ENCODE measurements around the gene CSPG4. TPM values are rescaled to one million over a fixed set of nuclear protein-coding genes. Genes with fewer than 3 reads are reported as not detected.
A peak's percentile ranks its signal among the peaks of the same experiment; 100 is the strongest.

The CSPG4 gene
- total and polyA plus RNA-seq, 2 of the 13 experiments (the other 11 are each of a cell fraction or from before 2014, with no cell fraction given): 0.01 to 0.04 TPM

- TF ChIP-seq, protein P1, sequence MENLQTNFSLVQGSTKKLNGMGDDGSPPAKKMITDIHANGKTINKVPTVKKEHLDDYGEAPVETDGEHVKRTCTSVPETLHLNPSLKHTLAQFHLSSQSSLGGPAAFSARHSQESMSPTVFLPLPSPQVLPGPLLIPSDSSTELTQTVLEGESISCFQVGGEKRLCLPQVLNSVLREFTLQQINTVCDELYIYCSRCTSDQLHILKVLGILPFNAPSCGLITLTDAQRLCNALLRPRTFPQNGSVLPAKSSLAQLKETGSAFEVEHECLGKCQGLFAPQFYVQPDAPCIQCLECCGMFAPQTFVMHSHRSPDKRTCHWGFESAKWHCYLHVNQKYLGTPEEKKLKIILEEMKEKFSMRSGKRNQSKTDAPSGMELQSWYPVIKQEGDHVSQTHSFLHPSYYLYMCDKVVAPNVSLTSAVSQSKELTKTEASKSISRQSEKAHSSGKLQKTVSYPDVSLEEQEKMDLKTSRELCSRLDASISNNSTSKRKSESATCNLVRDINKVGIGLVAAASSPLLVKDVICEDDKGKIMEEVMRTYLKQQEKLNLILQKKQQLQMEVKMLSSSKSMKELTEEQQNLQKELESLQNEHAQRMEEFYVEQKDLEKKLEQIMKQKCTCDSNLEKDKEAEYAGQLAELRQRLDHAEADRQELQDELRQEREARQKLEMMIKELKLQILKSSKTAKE (CRISPR knock-in tag; IDR thresholded peaks at IDR 0.05; ENCODE audit: borderline replicate concordance): no peak; the same call in 1 of the 2 replicates
- TF ChIP-seq, protein P2, sequence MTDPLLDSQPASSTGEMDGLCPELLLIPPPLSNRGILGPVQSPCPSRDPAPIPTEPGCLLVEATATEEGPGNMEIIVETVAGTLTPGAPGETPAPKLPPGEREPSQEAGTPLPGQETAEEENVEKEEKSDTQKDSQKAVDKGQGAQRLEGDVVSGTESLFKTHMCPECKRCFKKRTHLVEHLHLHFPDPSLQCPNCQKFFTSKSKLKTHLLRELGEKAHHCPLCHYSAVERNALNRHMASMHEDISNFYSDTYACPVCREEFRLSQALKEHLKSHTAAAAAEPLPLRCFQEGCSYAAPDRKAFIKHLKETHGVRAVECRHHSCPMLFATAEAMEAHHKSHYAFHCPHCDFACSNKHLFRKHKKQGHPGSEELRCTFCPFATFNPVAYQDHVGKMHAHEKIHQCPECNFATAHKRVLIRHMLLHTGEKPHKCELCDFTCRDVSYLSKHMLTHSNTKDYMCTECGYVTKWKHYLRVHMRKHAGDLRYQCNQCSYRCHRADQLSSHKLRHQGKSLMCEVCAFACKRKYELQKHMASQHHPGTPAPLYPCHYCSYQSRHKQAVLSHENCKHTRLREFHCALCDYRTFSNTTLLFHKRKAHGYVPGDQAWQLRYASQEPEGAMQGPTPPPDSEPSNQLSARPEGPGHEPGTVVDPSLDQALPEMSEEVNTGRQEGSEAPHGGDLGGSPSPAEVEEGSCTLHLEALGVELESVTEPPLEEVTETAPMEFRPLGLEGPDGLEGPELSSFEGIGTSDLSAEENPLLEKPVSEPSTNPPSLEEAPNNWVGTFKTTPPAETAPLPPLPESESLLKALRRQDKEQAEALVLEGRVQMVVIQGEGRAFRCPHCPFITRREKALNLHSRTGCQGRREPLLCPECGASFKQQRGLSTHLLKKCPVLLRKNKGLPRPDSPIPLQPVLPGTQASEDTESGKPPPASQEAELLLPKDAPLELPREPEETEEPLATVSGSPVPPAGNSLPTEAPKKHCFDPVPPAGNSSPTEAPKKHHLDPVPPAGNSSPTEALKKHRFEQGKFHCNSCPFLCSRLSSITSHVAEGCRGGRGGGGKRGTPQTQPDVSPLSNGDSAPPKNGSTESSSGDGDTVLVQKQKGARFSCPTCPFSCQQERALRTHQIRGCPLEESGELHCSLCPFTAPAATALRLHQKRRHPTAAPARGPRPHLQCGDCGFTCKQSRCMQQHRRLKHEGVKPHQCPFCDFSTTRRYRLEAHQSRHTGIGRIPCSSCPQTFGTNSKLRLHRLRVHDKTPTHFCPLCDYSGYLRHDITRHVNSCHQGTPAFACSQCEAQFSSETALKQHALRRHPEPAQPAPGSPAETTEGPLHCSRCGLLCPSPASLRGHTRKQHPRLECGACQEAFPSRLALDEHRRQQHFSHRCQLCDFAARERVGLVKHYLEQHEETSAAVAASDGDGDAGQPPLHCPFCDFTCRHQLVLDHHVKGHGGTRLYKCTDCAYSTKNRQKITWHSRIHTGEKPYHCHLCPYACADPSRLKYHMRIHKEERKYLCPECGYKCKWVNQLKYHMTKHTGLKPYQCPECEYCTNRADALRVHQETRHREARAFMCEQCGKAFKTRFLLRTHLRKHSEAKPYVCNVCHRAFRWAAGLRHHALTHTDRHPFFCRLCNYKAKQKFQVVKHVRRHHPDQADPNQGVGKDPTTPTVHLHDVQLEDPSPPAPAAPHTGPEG (CRISPR knock-in tag; IDR thresholded peaks at IDR 0.05): peak; percentile 76; the same call in 1 of the 2 replicates
- TF ChIP-seq KLF11 (CRISPR knock-in tag; IDR thresholded peaks at IDR 0.05) (peak; percentile 94; the same call in 1 of the 2 replicates), SAP130 (CRISPR knock-in tag; IDR thresholded peaks at IDR 0.05; ENCODE audit: low read depth) (peak; percentile 91), RXRA (CRISPR knock-in tag; IDR thresholded peaks at IDR 0.05) (peak; percentile 75), KAT7 (CRISPR knock-in tag; IDR thresholded peaks at IDR 0.05; ENCODE audit: borderline replicate concordance) (peak; percentile 97), ZNF274 (CRISPR knock-in tag; IDR thresholded peaks at IDR 0.05) (peak; percentile 90), FLYWCH1 (CRISPR knock-in tag; IDR thresholded peaks at IDR 0.05) (no peak), ZNF773 (CRISPR knock-in tag; IDR thresholded peaks at IDR 0.05; ENCODE audit: borderline replicate concordance) (peak; percentile 84; the same call in 1 of the 2 replicates), TGIF2 (CRISPR knock-in tag; IDR thresholded peaks at IDR 0.05) (peak; percentile 88), ZNF331 (CRISPR knock-in tag; IDR thresholded peaks at IDR 0.05) (peak; percentile 45; the same call in 1 of the 2 replicates), DPF2 (CRISPR knock-in tag; IDR thresholded peaks at IDR 0.05; ENCODE audit: borderline replicate concordance, low read depth) (peak; percentile 40; the same call in 1 of the 2 replicates), HNF1A (IDR thresholded peaks at IDR 0.05; ENCODE audit: low read depth) (no peak), HNF1A (CRISPR knock-in tag; IDR thresholded peaks at IDR 0.05; ENCODE audit: borderline replicate concordance) (peak; percentile 69; the same call in 1 of the 2 replicates), ZBTB7B (CRISPR knock-in tag; IDR thresholded peaks at IDR 0.05) (no peak), LCORL (IDR thresholded peaks at IDR 0.05) (no peak), LCORL (CRISPR knock-in tag; IDR thresholded peaks at IDR 0.05) (peak; percentile 47), BORCS8-MEF2B (CRISPR knock-in tag; IDR thresholded peaks at IDR 0.05) (no peak; the same call in none of the 2 replicates), ZFP62 (CRISPR knock-in tag; IDR thresholded peaks at IDR 0.05) (no peak)
Measured at GRCh38 chr15:75639709-75640482, 72.8 kb downstream of the CSPG4 start, which contains the start of gene IMP3 (continued).

All from HepG2 (cell line).